OCI-LY1 (cell line): ENCODE data around the gene DRC1.
"Not testable (repeated sequence)": the region's sequence is repeated elsewhere in the genome, so short reads cannot be mapped to it uniquely, and the experiment has no call there.

Experiments
- CTCF ChIP-seq: fragments of 200-600 bp; sonication (generic), shearing (Covaris generic); IDR thresholded peaks from 2 replicates; pipeline ENCODE4 v1.5.1; 2017; ENCODE audit warnings: mild to moderate bottlenecking, antibody characterized with exemption, low read length, moderate library complexity, mixed read lengths
- EZH2 ChIP-seq: fragments of 200-600 bp; sonication (generic), shearing (Covaris generic); IDR thresholded peaks from 2 replicates; pipeline ENCODE4 v1.8.0; 2017; ENCODE audit warnings: borderline replicate concordance, mixed run types, mild to moderate bottlenecking, antibody characterized with exemption, low read length, moderate library complexity, mixed read lengths

GRCh38 chr2:26370909-26371308, 30.8 kb upstream of the DRC1 start:
- TF ChIP-seq CTCF, EZH2: not testable (repeated sequence)
